ENCODE data around the gene NRCAM. TPM values are rescaled to one million over a fixed set of nuclear protein-coding genes. Genes with fewer than 3 reads are reported as not detected.
A peak's percentile ranks its signal among the peaks of the same experiment; 100 is the strongest.

The NRCAM gene
- total and polyA plus RNA-seq, 2 experiments from 2014 or later: 0.76 to 3.9 TPM

DNA sequence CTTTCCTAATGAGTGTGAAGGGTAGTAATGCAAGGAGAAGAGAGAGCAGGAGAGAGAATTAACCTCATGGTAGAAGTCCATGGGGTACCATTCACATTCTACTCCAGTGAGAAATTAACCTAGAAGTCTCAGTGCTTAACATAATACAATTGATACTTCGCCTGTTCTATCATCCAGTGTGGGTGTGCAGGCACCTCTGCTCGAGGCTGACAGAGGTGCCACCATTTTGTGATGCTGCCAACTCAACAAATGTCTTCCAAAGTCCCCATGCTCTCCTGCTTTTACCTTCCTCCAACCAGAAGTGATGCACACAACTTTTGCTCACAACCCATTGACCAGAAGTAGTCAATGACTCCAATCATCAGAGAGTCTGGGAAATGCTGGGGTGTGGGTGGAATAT, 207.8 kb downstream of the NRCAM start:
- Histone ChIP-seq H3K4me1 (ENCODE audit: low read depth) (no peaks in the 10 kb centered on the region), H3K36me3 (no peaks in the 10 kb centered on the region), H3K27ac (no peak overlapping the region), H3K9me3 (ENCODE audit: low read depth) (no peaks in the 10 kb centered on the region), H3K4me3 (no peak overlapping the region), H3K27me3 (no peaks in the 10 kb centered on the region)
- no peak for TF ChIP-seq CTCF (IDR thresholded peaks at IDR 0.05; ENCODE audit: low read depth, low read length)
- no peak for DNase-seq (ENCODE audit: low read depth in 1 of 2, low spot score in 1 of 2)

DNA sequence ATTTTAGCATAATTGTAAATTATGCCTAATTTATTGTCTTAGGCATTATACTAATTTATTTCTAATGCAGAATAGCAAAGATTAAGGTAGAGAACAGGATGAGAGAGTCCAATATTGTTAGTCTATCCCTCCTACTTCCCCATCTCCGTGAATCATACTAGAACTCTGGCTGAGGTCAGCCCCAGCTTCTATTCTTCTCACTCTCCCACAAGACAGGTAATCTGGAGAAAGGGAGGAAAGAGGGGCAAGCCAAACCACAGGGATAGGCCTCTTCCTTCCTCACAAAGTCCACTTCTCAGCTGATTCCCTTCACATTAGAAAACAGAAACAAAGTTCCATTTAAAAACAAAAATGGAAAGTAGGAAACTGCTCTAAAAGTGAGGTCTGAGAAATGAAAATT, 208.6 kb downstream of the NRCAM start:
- no peak for TF ChIP-seq CTCF (IDR thresholded peaks at IDR 0.05; ENCODE audit: low read depth, low read length)
- Histone ChIP-seq H3K9me3 (ENCODE audit: low read depth) (no peaks in the 10 kb centered on the region), H3K4me3 (no peak overlapping the region), H3K27ac (no peak overlapping the region), H3K4me1 (ENCODE audit: low read depth) (no peaks in the 10 kb centered on the region), H3K27me3 (no peaks in the 10 kb centered on the region), H3K36me3 (no peaks in the 10 kb centered on the region)
- peak in 1 of 2 donors; percentile 47 for DNase-seq (ENCODE audit: low read depth in 1 of 2, low spot score in 1 of 2)

DNA sequence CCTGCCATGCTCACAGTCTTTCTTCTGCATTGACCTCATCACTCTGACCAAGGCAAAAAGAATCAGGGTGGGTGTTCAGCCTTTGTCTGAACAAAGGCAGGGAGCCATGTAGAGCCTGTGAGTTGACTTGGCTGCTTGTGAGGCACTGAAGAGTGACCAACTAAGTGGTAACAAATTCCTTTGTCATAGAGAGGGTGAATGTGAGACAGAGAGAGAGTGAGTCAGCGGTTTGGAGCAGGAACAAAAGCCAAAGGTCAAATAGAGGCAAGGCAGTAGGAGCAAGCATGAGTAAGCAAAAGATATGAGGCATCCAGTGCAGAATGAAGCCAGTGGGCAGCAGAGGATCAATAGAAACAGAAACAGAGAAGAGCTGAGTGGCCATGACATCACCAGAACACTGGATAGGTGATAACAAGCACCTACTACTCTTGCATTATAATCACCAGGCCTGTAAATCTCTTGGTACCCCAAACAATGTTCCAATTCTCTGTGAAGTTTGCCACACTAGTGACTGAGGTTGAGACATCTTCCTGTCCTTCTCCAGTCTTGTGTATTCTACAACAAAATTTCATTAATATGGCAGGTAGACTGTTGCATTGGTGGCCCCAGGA, 209.9 kb downstream of the NRCAM start:
- no peak overlapping the region for H3K4me3 ChIP-seq
- peak; percentile 15 for TF ChIP-seq CTCF (IDR thresholded peaks at IDR 0.05; ENCODE audit: low read depth, low read length)
- no peaks in the 10 kb centered on the region for H3K27me3 ChIP-seq
- peak overlapping the region; percentile 16 for H3K27ac ChIP-seq
- no peaks in the 10 kb centered on the region for H3K9me3 ChIP-seq (ENCODE audit: low read depth)
- H3K4me1 ChIP-seq (ENCODE audit: low read depth): no peaks in the 10 kb centered on the region
- peak; percentile 13 to 88 for DNase-seq (ENCODE audit: low read depth in 1 of 2, low spot score in 1 of 2)
- no peaks in the 10 kb centered on the region for H3K36me3 ChIP-seq

DNA sequence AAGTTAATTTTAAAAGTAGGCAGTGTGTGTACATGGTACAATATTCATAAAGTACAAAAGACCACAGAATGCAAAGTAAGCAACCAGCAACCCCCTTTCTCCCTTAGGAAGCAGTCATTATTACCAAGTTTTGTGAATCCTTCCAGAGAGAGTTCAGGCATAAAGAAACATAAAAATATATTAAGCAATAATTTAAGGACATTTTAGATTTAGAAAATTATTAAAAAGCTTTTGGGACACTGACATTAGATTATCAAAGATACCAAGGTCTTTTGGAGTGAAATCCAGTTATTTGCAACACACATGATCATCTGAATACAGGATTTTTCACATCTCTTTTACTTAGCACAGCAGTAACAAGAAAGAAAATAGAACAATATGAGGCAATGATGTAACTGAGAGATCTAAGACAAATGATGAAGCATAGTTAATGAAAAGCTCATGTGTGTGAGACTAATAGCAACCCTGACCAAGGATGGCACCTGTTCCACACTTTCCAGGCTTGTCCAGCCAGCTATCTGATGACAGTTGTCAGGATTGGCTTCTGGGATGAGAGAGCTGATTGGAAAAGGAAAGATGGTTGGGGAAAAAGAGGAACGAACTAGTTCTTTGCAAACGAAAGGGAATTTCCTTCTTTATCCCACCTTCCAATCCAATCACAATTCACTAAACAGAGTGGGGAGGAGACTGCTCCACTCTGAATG, 210.6 kb downstream of the NRCAM start:
- TF ChIP-seq CTCF (IDR thresholded peaks at IDR 0.05; ENCODE audit: low read depth, low read length): no peak
- no peak overlapping the region for H3K4me3 ChIP-seq
- H3K36me3 ChIP-seq: no peaks in the 10 kb centered on the region
- peak overlapping the region; percentile 16 for H3K27ac ChIP-seq
- no peak for DNase-seq (ENCODE audit: low read depth in 1 of 2, low spot score in 1 of 2)
- no peaks in the 10 kb centered on the region for H3K4me1 ChIP-seq (ENCODE audit: low read depth)
- H3K9me3 ChIP-seq (ENCODE audit: low read depth): no peaks in the 10 kb centered on the region
- H3K27me3 ChIP-seq: no peaks in the 10 kb centered on the region

DNA sequence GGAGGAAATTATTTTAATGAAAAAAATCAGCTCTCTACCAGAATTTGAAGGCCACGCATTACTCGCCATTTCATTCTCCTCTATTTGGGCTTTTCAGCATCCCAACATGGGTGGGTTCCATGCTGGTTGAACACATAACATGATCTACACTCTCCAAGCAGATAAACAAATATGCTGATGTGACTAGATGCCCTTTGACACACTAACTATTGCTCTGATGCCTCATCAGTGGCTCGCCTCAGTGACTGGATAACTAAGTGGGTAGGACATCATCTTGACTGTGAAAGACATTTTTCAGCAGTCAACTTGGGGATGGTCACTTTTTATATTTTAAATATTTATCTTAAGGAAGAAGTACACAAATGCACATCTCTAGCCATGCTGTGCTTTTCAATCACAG, 212.1 kb downstream of the NRCAM start:
- no peaks in the 10 kb centered on the region for H3K9me3 ChIP-seq (ENCODE audit: low read depth)
- H3K4me3 ChIP-seq: no peak overlapping the region
- peaks cover 5% of the 10 kb centered on the region for H3K4me1 ChIP-seq (ENCODE audit: low read depth)
- no peak overlapping the region for H3K27ac ChIP-seq
- no peaks in the 10 kb centered on the region for H3K27me3 ChIP-seq
- TF ChIP-seq CTCF (IDR thresholded peaks at IDR 0.05; ENCODE audit: low read depth, low read length): no peak
- H3K36me3 ChIP-seq: no peaks in the 10 kb centered on the region
- no peak for DNase-seq (ENCODE audit: low read depth in 1 of 2, low spot score in 1 of 2)

Measured in cardiac muscle cell (in vitro differentiated cells and primary cell).